GM10266 (cell line): Measurements from ENCODE around the gene PROSER2.
"Not testable (repeated sequence)": the region's sequence is repeated elsewhere in the genome, so short reads cannot be mapped to it uniquely, and the experiment has no call there.

Experiments
- DNase-seq: peaks from one replicate; pipeline ENCODE4 v3.0.0; 2012; ENCODE audit errors: extremely low spot score
- TF ChIP-seq, protein P1 (sequence below): IDR thresholded peaks from 2 replicates; pipeline ENCODE4 v1.5.1; 2012; ENCODE audit warnings: mild to moderate bottlenecking, low read depth; ENCODE audit not compliant: control insufficient read depth, insufficient read depth; ENCODE audit errors: missing control alignments

PROSER2 gene

DNA sequence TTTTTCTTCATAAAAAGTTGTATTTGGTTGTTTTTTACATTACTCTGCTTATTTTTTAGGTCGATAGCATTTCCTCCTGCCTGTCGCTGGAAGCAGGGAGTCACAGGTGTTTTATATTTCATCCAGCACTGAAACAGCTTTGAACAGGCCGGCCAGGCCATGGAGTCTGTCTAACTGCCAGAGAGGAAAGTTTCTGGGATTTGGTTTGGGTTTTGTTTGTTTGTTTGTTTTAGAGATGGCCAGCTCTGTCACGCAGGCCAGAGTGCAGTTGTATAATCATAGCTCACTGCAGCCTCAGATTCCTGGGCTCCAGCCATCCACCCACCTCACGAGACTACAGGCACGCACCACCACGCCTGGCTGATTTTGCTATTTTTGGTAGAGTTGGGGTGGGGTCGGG, 23.4 kb downstream of the PROSER2 start:
- TF ChIP-seq, protein P1, sequence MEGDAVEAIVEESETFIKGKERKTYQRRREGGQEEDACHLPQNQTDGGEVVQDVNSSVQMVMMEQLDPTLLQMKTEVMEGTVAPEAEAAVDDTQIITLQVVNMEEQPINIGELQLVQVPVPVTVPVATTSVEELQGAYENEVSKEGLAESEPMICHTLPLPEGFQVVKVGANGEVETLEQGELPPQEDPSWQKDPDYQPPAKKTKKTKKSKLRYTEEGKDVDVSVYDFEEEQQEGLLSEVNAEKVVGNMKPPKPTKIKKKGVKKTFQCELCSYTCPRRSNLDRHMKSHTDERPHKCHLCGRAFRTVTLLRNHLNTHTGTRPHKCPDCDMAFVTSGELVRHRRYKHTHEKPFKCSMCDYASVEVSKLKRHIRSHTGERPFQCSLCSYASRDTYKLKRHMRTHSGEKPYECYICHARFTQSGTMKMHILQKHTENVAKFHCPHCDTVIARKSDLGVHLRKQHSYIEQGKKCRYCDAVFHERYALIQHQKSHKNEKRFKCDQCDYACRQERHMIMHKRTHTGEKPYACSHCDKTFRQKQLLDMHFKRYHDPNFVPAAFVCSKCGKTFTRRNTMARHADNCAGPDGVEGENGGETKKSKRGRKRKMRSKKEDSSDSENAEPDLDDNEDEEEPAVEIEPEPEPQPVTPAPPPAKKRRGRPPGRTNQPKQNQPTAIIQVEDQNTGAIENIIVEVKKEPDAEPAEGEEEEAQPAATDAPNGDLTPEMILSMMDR, result no peak
- no peak for DNase-seq

DNA sequence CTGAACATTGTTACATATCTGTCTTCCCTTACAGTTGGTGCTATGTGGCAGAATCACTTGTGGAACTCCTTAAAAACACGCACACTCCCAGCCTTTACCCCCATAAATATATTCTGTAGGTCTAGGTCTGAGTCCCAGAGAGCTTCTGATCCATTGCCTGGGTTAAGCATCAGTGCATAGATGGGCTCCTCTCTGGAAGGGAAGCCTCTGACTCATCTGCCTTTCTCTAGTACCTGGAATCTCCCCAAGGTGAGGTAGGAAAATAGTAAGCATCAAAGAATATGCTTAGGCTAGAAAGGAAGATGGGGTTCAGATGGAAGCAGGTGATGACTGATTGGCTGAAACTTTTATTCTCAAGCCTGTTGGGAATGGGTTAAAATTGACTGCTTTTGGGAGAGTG, 26.1 kb downstream of the PROSER2 start:
- TF ChIP-seq, protein P1, result no peak
- no peak for DNase-seq

DNA sequence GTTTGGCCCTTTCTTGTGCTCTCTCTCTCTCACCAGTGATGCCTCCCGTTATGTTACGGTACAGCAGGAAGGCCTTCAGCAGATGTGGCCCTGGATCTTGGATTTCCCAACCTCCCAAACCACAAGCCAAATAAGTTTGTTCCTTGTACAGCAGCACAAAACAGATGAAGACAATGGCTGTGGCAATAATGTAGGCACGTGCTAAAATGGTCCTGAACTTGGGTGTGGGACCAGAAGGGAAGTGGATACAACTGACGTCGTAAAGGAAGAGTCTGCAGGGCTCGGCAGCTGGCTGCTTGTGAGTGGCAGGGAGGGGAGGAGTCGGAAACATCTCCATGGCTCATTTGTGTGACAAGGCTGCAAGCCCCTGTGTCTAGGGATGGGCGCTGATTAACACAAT, 26.8 kb downstream of the PROSER2 start:
- no peak for DNase-seq
- TF ChIP-seq, protein P1, result no peak

DNA sequence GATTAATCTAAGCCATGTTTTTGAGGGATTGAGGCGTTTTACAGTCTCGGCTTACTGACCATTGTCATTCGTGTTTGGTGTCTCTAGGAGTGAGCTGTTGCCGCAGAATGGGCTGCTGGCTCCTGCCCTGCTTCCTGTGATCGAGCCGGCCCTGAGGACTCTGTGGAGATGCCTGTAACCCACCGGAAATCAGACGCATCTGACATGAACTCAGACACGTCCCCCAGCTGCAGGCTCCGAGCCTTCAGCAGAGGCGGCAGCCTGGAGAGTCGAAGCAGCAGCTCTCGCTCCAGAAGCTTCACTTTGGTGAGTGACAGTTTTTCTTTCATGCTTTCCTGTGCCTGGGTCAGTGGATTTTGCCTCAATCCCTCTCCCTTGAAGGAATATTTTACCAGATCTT, 28.8 kb downstream of the PROSER2 start:
- DNase-seq, result no peak
- TF ChIP-seq, protein P1, result no peak

DNA sequence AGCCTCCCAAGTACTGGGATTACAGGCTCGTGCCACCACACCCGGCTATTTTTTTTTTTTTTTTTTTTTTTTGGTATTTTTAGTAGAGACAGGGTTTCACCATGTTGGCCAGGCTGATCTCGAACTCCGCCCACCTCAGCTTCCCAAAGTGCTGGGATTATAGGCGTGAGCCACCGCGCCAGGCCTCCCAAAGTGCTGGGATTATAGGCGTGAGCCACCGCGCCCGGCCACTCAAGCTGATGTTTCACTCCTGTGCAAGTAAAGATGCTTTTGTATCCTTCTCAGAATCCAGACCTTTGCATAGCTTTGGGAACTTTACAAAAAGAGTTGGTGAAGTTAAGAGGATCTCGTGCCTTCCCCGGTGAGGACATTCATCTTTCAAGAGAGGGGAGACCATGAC, 29.5 kb downstream of the PROSER2 start:
- DNase-seq, result not testable (repeated sequence)

DNA sequence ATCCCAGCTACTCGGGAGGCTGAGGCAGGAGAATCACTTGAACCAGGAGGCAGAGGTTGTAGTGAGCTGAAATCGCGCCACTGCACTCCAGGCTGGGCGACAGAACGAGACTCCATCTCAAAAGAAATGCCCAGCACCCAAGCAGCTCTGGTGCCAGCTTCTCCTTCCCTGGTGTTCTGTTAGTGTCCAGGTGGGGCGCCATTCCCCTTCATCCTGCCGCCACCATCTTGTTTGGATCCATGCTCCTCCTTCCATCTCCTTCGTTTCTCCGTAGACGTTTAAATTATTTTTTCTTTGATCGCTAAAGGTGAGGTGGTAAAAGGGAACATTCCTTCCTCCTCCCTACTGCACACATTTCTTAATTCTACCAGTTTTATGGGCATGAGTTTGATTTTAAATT, 30.3 kb downstream of the PROSER2 start:
- DNase-seq, result no peak
- TF ChIP-seq, protein P1, result no peak

DNA sequence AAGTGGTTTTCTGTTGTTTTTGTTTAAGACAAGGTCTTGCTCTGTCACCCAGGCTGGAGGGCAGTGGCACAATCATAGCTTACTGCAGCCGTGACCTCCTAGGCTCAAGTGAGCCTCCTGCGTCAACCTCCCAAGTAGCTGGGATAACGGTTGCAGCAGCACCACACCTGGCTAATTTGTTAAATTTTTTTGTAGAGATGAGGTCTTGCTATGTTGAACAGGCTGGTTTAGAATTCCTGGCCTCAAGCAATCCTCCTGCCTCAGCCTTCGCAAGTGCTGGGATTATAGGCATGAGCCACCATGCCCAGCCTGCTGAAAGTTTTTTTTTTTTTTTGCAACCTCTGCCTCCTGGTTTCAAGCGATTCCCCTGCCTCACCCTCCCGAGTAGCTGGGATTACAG, 31.1 kb downstream of the PROSER2 start:
- TF ChIP-seq, protein P1, result no peak
- no peak for DNase-seq

DNA sequence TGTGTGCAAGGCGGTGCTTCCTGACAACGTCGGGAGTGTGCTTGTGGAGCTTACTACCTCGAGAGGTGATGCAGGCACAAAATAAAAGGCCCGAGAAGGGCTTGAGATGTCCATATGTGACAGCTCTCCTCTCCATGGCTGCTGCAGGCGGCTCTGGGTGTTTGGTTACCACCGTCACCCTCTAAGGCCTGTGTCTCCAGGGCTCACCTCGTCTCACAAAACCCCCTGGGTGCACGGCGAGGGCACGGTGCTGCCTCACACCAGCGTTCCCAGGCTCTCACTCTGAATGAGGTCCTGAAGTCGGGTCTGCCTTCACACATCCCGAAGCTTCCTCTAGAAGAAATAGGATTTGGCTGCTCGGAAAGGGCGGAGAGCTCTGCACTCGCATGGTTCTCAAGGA, 32.9 kb downstream of the PROSER2 start:
- TF ChIP-seq, protein P1, result no peak
- DNase-seq, result no peak
